ENCODE measurements around the gene PCDH10.
"Not testable (repeated sequence)": the region's sequence is repeated elsewhere in the genome, so short reads cannot be mapped to it uniquely, and the experiment has no call there.

The PCDH10 gene

DNA sequence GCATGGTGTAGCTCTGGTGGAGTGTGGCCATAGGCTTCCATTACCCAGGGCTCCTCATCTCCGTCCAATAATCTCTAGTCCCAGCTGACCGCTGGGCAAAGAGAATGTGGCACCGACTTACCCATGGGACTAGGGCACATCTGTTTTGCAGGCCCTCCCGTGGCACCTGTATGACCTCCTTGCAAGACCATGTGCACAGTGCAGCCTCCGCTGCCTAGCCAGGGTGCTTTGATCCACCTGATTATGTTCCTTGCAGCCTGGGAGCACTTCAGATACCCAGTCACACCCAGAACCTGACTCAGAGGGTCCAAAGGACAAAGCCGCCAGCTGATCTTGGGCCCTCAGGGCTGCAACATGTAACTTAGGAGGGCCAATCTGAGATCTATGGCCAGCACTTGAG is 84.8 kb downstream of the PCDH10 start:
- TF ChIP-seq GATA1 (IDR thresholded peaks at IDR 0.05; ENCODE audit: low read depth, low read length) (no peak), POLR2A (IDR thresholded peaks at IDR 0.05; ENCODE audit: low read length) (no peak)
- no peak for DNase-seq

DNA sequence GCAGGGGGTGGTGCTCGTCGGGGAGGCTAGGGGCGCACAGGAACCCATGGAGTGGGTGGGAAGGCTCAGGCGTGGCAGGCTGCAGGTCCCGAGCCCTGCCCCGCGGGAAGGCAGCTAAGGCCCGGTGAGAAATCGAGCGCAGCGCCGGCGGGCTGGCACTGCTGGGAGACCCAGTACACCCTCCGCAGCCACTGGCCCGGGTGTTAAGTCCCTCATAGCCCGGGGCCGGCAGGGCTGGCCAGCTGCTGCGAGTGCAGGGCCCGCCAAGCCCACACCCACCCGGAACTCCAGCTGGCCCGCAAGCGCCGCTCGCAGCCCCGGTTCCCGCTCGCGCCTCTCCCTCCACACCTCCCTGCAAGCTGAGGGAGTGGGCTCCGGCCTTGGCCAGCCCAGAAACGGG is 91.4 kb downstream of the PCDH10 start:
- not testable (repeated sequence) for DNase-seq
